AG04449 (cell line): ENCODE measurements around the gene RAD52.

Experiments
- CTCF ChIA-PET: fragments of 350-600 bp; formaldehyde crosslinking; extraction: SDS; loops from one replicate; lab custom pipeline; 2021; ENCODE audit warnings: antibody characterized with exemption; lab: Yijun Ruan, JAX
- POLR2A ChIA-PET: fragments of 400-600, 350-600 bp; formaldehyde crosslinking; extraction: SDS; loops from one replicate; lab custom pipeline; 2020; ENCODE audit warnings: antibody characterized with exemption, inconsistent platforms; lab: Yijun Ruan, JAX
- DNase-seq: peaks from one replicate; pipeline ENCODE4 v3.0.0-alpha.2; 2010; ENCODE audit warnings: low read depth, low spot score
- H3K4me3 ChIP-seq: 2 replicates; pipeline ENCODE4 v1.5.1; 2011; ENCODE audit warnings: low read depth, mild to moderate bottlenecking, control low read depth, low read length
- CTCF ChIP-seq: IDR thresholded peaks from one replicate; pipeline ENCODE4 v1.5.1; 2011; ENCODE audit warnings: mild to moderate bottlenecking, moderate library complexity, low read length, control low read depth, inconsistent platforms; ENCODE audit not compliant: insufficient read depth; ENCODE audit errors: missing control alignments

The RAD52 gene

GRCh38 chr12:971991-972390 lies 22.5 kb upstream of the RAD52 start:
- TF ChIP-seq CTCF: no peak
- no peak for DNase-seq
- H3K4me3 ChIP-seq: no peak overlapping the region
- ChIA-PET POLR2A (no interaction called here), CTCF (no interaction called here)

GRCh38 chr12:969821-970220 lies 20.3 kb upstream of the RAD52 start:
- POLR2A ChIA-PET: no interaction called here

GRCh38 chr12:968545-968944 lies 19.1 kb upstream of the RAD52 start:
- no peak for TF ChIP-seq CTCF
- CTCF ChIA-PET: interaction anchor here (1.2 to 4.2 kb wide), 4 partner anchors 14 to 149 kb away, joined by 3 to 22 read pairs (median 6); partner anchors contain the start of gene RAD52
- DNase-seq: no peak
- H3K4me3 ChIP-seq: no peak overlapping the region
- POLR2A ChIA-PET: no interaction called here

More at GRCh38 chr12:969821-970220, 20.3 kb upstream of the RAD52 start:
- DNase-seq: no peak
- H3K4me3 ChIP-seq: no peak overlapping the region
- CTCF ChIA-PET: interaction anchor here (0.6 to 4.2 kb wide), 2 partner anchors 20 to 166 kb away, joined by 3 to 22 read pairs; partner anchors contain the start of gene RAD52
- no peak for TF ChIP-seq CTCF

DNA sequence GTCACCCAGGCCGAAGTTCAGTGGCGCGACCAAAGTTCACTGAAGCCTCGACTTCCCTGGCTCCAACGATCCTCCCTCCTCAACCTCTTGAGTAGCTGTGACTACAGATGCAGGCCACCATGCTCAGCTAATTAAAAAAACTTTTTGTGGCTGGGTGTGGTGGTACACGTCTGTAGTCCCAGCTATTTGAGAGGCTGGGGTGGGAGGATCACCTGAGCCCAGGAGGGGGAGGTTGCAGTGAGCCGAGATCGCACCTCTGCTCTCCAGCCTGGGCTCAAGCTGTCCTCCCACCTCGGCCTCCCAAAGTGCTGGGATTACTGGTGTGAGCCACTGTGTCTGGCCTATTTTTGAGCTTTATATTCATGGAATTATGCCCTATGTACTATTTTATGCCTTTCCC lies 18.1 kb upstream of the RAD52 start:
- DNase-seq: no peak
- ChIA-PET CTCF (interaction anchor here (0.8 to 4.2 kb wide), 9 partner anchors 11 to 153 kb away, joined by 3 to 22 read pairs (median 5); partner anchors contain the start of gene RAD52), POLR2A (interaction anchor here (0.6 to 0.8 kb wide), 2 partner anchors 17 to 18 kb away, joined by 3 read pairs; partner anchors contain the start of gene RAD52)
- no peak overlapping the region for H3K4me3 ChIP-seq
- TF ChIP-seq CTCF: no peak

DNA sequence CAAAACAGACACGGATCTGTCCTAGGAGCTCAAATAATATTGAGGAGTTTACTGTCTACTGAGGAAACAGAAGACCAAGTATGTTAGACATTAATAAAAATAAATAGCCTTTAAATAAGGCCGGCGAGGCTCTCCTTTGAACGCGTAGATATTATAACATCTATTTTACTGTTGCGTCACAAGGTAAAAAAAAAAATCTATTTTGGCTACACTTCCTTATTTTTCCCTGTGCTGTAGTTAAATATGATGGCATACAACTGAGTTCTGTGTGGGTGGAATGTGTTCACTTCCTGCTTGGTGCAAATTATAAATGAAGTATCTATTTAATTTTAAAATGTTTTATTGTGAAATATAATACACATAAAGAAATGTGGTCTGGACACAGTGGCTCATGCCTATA lies 17.2 kb upstream of the RAD52 start:
- no peak overlapping the region for H3K4me3 ChIP-seq
- ChIA-PET CTCF (interaction anchor here (1.1 to 4.2 kb wide), 3 partner anchors 17 to 150 kb away, joined by 3 to 22 read pairs (median 7); partner anchors contain the start of gene RAD52), POLR2A (no interaction called here)
- TF ChIP-seq CTCF: no peak
- DNase-seq: no peak

GRCh38 chr12:958588-959123 lies 9.2 kb upstream of the RAD52 start:
- DNase-seq: no peak
- TF ChIP-seq CTCF: no peak
- POLR2A ChIA-PET: no interaction called here
- CTCF ChIA-PET: interaction anchor here (0.6 to 1.0 kb wide), 4 partner anchors 9 to 389 kb away, joined by 3 to 4 read pairs (median 3); partner anchors contain the start of gene RAD52
- no peak overlapping the region for H3K4me3 ChIP-seq
